ENCODE results near the gene HCFC1. TPM values are rescaled to one million over a fixed set of nuclear protein-coding genes. Genes with fewer than 3 reads are reported as not detected.

Gene HCFC1
- total RNA-seq, 1 donor from 2014 or later = 84.0 TPM

DNA sequence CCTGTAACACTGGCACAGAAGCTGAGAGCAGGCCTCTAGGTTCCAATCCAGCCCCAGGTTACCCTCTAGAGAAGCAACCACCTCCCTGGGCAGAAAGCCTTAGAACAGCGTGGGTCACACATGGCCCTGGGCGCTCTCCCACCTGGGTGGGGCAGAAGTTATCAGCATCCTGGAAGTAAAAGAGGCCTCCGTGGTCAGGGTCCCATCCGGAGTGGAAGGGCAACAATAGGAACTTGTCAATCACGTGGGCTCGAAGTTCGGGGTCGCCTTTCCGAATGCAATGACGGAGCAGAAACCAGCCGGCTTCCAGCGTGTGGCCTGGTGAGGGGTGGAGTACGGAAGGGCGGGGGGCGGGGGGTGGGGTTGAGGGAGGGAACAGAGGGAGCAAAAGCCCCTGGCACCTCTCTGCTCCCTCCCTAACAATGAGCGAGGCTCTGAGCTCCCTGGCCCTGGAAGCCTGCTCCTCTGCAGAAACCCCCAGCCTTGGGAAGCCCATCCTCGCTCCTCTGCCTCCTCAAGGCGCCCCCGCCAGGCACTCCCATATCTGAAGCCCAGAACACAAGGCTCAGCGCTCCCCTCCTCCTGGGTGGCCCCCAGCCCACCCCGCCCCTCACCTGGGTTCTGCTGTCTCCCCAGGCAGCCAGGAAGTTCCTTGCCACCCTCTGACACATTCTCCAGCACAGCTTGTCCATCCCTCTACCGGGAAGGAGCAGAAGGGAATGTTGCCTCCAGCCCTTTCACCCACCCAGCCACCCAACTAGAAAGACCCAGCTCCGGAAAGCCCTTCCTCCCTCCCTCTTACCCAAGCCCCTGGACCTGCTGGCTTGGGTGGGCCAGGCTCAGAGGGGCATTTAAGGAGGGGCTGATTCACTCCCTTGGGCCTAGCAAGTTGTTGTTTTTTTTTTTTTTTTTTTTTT, 30.0 kb downstream of the HCFC1 start:
- H3K4me1 Mint-ChIP-seq (ENCODE audit: low read depth, unreplicated experiment) = no peaks in the 10 kb centered on the region
- H3K27me3 Mint-ChIP-seq (ENCODE audit: unreplicated experiment) = no peaks in the 10 kb centered on the region
- no peaks in the 10 kb centered on the region for H3K9me3 Mint-ChIP-seq (ENCODE audit: unreplicated experiment)
- H3K27ac Mint-ChIP-seq (ENCODE audit: unreplicated experiment) = no peak overlapping the region
- no peak for DNase-seq
- H3K4me3 Mint-ChIP-seq (ENCODE audit: unreplicated experiment) = no peak overlapping the region
- TF ChIP-seq, protein P1, sequence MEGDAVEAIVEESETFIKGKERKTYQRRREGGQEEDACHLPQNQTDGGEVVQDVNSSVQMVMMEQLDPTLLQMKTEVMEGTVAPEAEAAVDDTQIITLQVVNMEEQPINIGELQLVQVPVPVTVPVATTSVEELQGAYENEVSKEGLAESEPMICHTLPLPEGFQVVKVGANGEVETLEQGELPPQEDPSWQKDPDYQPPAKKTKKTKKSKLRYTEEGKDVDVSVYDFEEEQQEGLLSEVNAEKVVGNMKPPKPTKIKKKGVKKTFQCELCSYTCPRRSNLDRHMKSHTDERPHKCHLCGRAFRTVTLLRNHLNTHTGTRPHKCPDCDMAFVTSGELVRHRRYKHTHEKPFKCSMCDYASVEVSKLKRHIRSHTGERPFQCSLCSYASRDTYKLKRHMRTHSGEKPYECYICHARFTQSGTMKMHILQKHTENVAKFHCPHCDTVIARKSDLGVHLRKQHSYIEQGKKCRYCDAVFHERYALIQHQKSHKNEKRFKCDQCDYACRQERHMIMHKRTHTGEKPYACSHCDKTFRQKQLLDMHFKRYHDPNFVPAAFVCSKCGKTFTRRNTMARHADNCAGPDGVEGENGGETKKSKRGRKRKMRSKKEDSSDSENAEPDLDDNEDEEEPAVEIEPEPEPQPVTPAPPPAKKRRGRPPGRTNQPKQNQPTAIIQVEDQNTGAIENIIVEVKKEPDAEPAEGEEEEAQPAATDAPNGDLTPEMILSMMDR (IDR thresholded peaks at IDR 0.05; ENCODE audit: partially characterized antibody, unreplicated experiment) = no peak
- no peaks in the 10 kb centered on the region for H3K36me3 Mint-ChIP-seq (ENCODE audit: unreplicated experiment)

GRCh38 chrX:153939573-153939972, 32.0 kb downstream of the HCFC1 start:
- H3K4me1 Mint-ChIP-seq (ENCODE audit: low read depth, unreplicated experiment) = no peaks in the 10 kb centered on the region
- H3K9me3 Mint-ChIP-seq (ENCODE audit: unreplicated experiment) = peaks cover 1% of the 10 kb centered on the region

GRCh38 chrX:153938226-153938786, 33.3 kb downstream of the HCFC1 start:
- Mint-ChIP-seq H3K4me1 (ENCODE audit: low read depth, unreplicated experiment) (no peaks in the 10 kb centered on the region), H3K27me3 (ENCODE audit: unreplicated experiment) (peaks cover 2% of the 10 kb centered on the region), H3K27ac (ENCODE audit: unreplicated experiment) (no peak overlapping the region), H3K4me3 (ENCODE audit: unreplicated experiment) (no peak overlapping the region), H3K9me3 (ENCODE audit: unreplicated experiment) (peaks cover 1% of the 10 kb centered on the region), H3K36me3 (ENCODE audit: unreplicated experiment) (no peaks in the 10 kb centered on the region)
- DNase-seq = no peak
- TF ChIP-seq, protein P1 (IDR thresholded peaks at IDR 0.05; ENCODE audit: partially characterized antibody, unreplicated experiment) = no peak

More at GRCh38 chrX:153939573-153939972, 32.0 kb downstream of the HCFC1 start:
- H3K36me3 Mint-ChIP-seq (ENCODE audit: unreplicated experiment) = no peaks in the 10 kb centered on the region
- H3K27me3 Mint-ChIP-seq (ENCODE audit: unreplicated experiment) = peaks cover 2% of the 10 kb centered on the region
- no peak overlapping the region for H3K4me3 Mint-ChIP-seq (ENCODE audit: unreplicated experiment)
- no peak for DNase-seq
- TF ChIP-seq, protein P1 (IDR thresholded peaks at IDR 0.05; ENCODE audit: partially characterized antibody, unreplicated experiment) = no peak
- no peak overlapping the region for H3K27ac Mint-ChIP-seq (ENCODE audit: unreplicated experiment)

DNA sequence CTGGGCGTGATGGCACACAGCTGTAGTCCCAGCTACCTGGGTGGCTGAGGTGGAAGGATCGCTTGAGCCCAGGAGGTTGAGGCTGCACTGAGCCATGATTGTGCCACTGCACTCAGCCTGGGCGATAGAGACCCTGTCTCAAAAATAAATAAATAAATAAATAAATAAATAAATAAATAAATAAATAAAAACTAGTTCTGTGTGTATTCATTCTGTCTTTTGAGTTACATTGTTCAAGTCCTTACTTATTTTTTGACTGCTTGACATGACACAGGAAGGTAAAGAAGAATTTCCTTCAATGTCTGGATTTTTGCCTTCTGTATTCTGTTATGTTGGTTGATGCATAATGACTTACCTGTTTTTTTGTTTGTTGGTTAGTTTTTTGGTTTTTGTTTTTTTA, 34.6 kb downstream of the HCFC1 start:
- H3K4me3 Mint-ChIP-seq (ENCODE audit: unreplicated experiment) = no peak overlapping the region
- peaks cover 1% of the 10 kb centered on the region for H3K9me3 Mint-ChIP-seq (ENCODE audit: unreplicated experiment)

More for the DNA sequence above, 34.6 kb downstream of the HCFC1 start:
- Mint-ChIP-seq H3K36me3 (ENCODE audit: unreplicated experiment) (no peaks in the 10 kb centered on the region), H3K27me3 (ENCODE audit: unreplicated experiment) (peaks cover 2% of the 10 kb centered on the region), H3K4me1 (ENCODE audit: low read depth, unreplicated experiment) (no peaks in the 10 kb centered on the region), H3K27ac (ENCODE audit: unreplicated experiment) (no peak overlapping the region)
- TF ChIP-seq, protein P1 (IDR thresholded peaks at IDR 0.05; ENCODE audit: partially characterized antibody, unreplicated experiment) = no peak
- no peak for DNase-seq

Data from glutamatergic neuron (in vitro differentiated cells).